Prostate gland (tissue), 2 donors: ENCODE measurements around the gene UTP3. TPM values are rescaled to one million over a fixed set of nuclear protein-coding genes. Genes with fewer than 3 reads are reported as not detected.

Experiments
- DNase-seq: peaks from one replicate; pipeline ENCODE4 v3.0.0-alpha.2; 2019; ENCODE audit warnings: low spot score
- H3K27ac ChIP-seq, 2 donors: fragments of 200-600 bp; sonication (generic); 2 replicates each; pipeline ENCODE4 v1.5.1; 2017 to 2019
- H3K27me3 ChIP-seq: fragments of 200-600 bp; sonication (generic); replicated peaks from 2 replicates; pipeline ENCODE4 v1.5.1; 2019; ENCODE audit not compliant: insufficient read depth
- H3K36me3 ChIP-seq, 2 donors: fragments of 200-600 bp; sonication (generic); 1 replicate in 1 of 2; 2 replicates in 1 of 2; pipeline versions ENCODE4 v1.5.1 to v1.8.1; 2017 to 2019
- H3K4me1 ChIP-seq: fragments of 200-600 bp; sonication (generic); replicated peaks from 2 replicates; pipeline ENCODE4 v1.5.1; 2019
- H3K4me3 ChIP-seq, 2 donors: fragments of 200-600 bp; sonication (generic); 2 replicates each; pipeline ENCODE4 v1.5.1; 2017 to 2019
- H3K9me3 ChIP-seq: fragments of 200-600 bp; sonication (generic); 2 replicates; pipeline ENCODE4 v1.5.1; 2017
- POLR2A ChIP-seq: fragments of 450-650 bp; IDR thresholded peaks from one replicate; pipeline ENCODE4 v1.6.1; 2016; ENCODE audit warnings: antibody characterized with exemption, mild to moderate bottlenecking
- POLR2AphosphoS5 ChIP-seq: sonication (generic); formaldehyde crosslinking; IDR thresholded peaks from one replicate; pipeline ENCODE4 v1.6.1; 2017; ENCODE audit warnings: antibody characterized with exemption
- WGBS: methylation state at CpG from one replicate; pipeline ENCODE4 v1.1.5; 2018; 5-methylcytosine and 5-hydroxymethylcytosine counted together
- intact Hi-C: fragments of 100-400 bp; cut with DNase I; formaldehyde crosslinking; loops from one replicate; pipeline ENCODE4 v1.14.2; 2022
- total RNA-seq, 2 donors: library from RNA; depleted of rRNA; stranded (reverse); fragments of >200 nt; gene quantifications; one replicate each; pipeline ENCODE4 v1.1.0, GENCODE V29; 2016
- TF ChIP-seq, protein P1 (sequence below), 4 experiments: fragments of 200-600 bp in 2 of 4; fragments of 450-650 bp in 2 of 4; sonication (generic) in 2 of 4; IDR thresholded peaks; 1 replicate in 3 of 4; 2 replicates in 1 of 4; pipeline ENCODE4 v1.5.1; 2016 to 2019; ENCODE audit warnings: antibody characterized with exemption in 4 of 4, mild to moderate bottlenecking in 2 of 4, moderate library complexity in 2 of 4

UTP3 gene
- total RNA-seq, 2 donors from 2014 or later, result 13.4 to 19.7 TPM

DNA sequence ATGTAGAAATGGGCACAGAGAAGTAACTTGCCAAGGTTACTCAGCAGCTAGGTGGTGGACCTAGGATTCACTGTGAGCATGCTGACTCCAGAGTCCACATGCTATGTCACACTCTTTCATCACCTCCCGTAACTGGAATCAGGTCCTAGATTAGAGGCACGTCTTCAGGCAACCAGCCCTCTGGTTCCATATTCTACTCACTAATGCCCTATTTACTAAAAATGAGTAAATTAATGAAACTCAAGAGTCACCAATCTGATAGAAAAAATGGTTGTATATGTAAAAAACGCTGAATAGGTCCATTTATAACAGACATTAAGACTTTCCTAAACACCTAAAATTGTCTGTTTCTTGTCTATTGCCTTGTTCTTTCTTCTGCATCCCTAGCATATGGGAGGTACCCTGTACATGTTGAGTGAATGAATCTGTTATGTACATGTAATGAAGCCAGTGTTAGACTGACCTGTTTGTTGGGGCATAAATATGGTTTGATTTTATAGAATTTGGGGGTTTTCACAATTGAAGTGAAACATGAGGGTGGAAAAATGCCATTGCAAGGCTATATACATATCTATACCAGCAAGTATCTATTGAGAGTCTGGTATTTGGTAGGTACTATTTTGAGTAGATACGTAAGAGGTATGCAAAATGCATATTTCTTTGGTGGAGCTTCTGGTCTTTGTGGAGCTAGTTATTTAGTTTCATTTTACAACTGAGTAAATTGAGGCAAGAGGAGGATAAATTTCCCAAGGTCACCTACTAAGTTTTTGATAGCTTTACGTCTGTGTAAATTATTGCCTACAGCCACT lies 26.0 kb downstream of the UTP3 start:
- H3K27ac ChIP-seq, result peak overlapping the region in 1 of 2 donors; percentile 3
- 90% methylated on average over 5 of the region's 5 CpGs for WGBS
- intact Hi-C loops, result no loop called here
- H3K36me3 ChIP-seq, result no peaks in the 10 kb centered on the region
- H3K4me3 ChIP-seq, result no peak overlapping the region
- no peak for TF ChIP-seq POLR2A
- TF ChIP-seq, protein P1, sequence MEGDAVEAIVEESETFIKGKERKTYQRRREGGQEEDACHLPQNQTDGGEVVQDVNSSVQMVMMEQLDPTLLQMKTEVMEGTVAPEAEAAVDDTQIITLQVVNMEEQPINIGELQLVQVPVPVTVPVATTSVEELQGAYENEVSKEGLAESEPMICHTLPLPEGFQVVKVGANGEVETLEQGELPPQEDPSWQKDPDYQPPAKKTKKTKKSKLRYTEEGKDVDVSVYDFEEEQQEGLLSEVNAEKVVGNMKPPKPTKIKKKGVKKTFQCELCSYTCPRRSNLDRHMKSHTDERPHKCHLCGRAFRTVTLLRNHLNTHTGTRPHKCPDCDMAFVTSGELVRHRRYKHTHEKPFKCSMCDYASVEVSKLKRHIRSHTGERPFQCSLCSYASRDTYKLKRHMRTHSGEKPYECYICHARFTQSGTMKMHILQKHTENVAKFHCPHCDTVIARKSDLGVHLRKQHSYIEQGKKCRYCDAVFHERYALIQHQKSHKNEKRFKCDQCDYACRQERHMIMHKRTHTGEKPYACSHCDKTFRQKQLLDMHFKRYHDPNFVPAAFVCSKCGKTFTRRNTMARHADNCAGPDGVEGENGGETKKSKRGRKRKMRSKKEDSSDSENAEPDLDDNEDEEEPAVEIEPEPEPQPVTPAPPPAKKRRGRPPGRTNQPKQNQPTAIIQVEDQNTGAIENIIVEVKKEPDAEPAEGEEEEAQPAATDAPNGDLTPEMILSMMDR (IDR thresholded peaks at IDR 0.05), result no peak
- no peak for TF ChIP-seq POLR2AphosphoS5
- H3K27me3 ChIP-seq, result no peaks in the 10 kb centered on the region
- no peak for DNase-seq
- H3K9me3 ChIP-seq, result no peaks in the 10 kb centered on the region
- H3K4me1 ChIP-seq, result peaks cover 3% of the 10 kb centered on the region

DNA sequence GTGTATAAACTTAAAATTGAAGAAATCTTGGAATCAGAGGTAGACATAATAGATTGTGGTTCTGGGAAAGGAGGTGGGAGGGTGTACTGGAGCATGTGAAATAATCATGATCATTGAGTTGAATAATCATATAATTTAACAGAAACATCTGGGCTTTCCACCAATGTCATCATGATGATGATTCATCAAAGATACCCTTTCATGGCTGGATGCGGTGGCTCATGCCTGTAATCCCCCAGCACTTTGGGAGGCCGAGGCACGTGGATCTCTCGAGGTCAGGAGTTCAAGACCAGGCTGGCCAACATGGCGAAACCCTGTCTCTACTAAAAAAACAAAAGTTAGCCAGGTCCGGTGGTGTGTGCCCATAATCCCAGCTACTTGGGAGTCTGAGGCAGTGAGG lies 26.8 kb downstream of the UTP3 start:
- Histone ChIP-seq H3K9me3 (no peaks in the 10 kb centered on the region), H3K27me3 (no peaks in the 10 kb centered on the region), H3K4me1 (peaks cover 3% of the 10 kb centered on the region), H3K4me3 (no peak overlapping the region), H3K36me3 (no peaks in the 10 kb centered on the region), H3K27ac (no peak overlapping the region)
- intact Hi-C loops, result no loop called here
- DNase-seq, result no peak
- TF ChIP-seq POLR2A (no peak), POLR2AphosphoS5 (no peak)
- TF ChIP-seq, protein P1 (IDR thresholded peaks at IDR 0.05), result no peak
- WGBS, result 85% methylated on average over 6 of the region's 6 CpGs

- Histone ChIP-seq H3K4me3 (no peak overlapping the region), H3K36me3 (no peaks in the 10 kb centered on the region), H3K27ac (peak overlapping the region; percentile 2 to 7), H3K4me1 (no peaks in the 10 kb centered on the region), H3K9me3 (no peaks in the 10 kb centered on the region), H3K27me3 (no peaks in the 10 kb centered on the region)
- intact Hi-C loops, result no loop called here
- WGBS, result 50% methylated on average over 13 of the region's 13 CpGs
- no peak for TF ChIP-seq POLR2A
- TF ChIP-seq POLR2AphosphoS5, result peak; percentile 68
- DNase-seq, result peak; percentile 72
Observed at GRCh38 chr4:70718811-70719604, 30.7 kb downstream of the UTP3 start.

GRCh38 chr4:70721747-70722146 lies 33.4 kb downstream of the UTP3 start, which contains the start of gene RUFY3:
RUFY3 (plus strand) TSS chr4:70721964; CDS start chr4:70722574, 610 bp downstream.
- WGBS, result 46% methylated on average over 3 of the region's 3 CpGs
- peak within 1 kb of the TSS; percentile 43 to 50 for H3K27ac ChIP-seq
- DNase-seq, result no peak

More at GRCh38 chr4:70721747-70722146, 33.4 kb downstream of the UTP3 start, which contains the start of gene RUFY3:
- Histone ChIP-seq H3K36me3 (no peaks in the 10 kb centered on the region), H3K4me3 (peak within 1 kb of the TSS; percentile 11 to 18), H3K27me3 (no peaks in the 10 kb centered on the region), H3K4me1 (no peaks in the 10 kb centered on the region), H3K9me3 (no peaks in the 10 kb centered on the region)
- intact Hi-C loops, result no loop called here
- TF ChIP-seq POLR2AphosphoS5 (peak; percentile 41), POLR2A (no peak)
- TF ChIP-seq, protein P1 (IDR thresholded peaks at IDR 0.05), result no peak
